Upper lobe of left lung (tissue), 6 donors: ENCODE measurements around the gene LBR. TPM values are rescaled to one million over a fixed set of nuclear protein-coding genes. Genes with fewer than 3 reads are reported as not detected.

Source experiments
- ATAC-seq, 2 donors: fragments of 200-7000 bp; cut with Tn5 transposase; one replicate each; pipeline ENCODE4 v1.9.1; 2022; ENCODE audit warnings: mild to moderate bottlenecking in 2 of 2, moderate library complexity in 2 of 2; ENCODE audit not compliant: low FRiP score in 2 of 2
- DNase-seq, 2 donors: peaks; one replicate each; pipeline ENCODE4 v3.0.0-alpha.2; 2019 to 2020
- H3K27ac ChIP-seq, 4 donors: fragments of 200-600 bp; sonication (generic); one replicate each; pipeline ENCODE4 v1.5.1; 2016 to 2019
- H3K27me3 ChIP-seq, 4 donors: fragments of 200-600 bp; sonication (generic); one replicate each; pipeline ENCODE4 v1.5.1; 2017 to 2019
- H3K36me3 ChIP-seq, 4 donors: fragments of 200-600 bp; sonication (generic); one replicate each; pipeline ENCODE4 v1.5.1; 2016 to 2019
- H3K4me1 ChIP-seq, 4 donors: fragments of 200-600 bp; sonication (generic); one replicate each; pipeline ENCODE4 v1.5.1; 2018 to 2019
- H3K4me3 ChIP-seq, 4 donors: fragments of 200-600 bp; sonication (generic); one replicate each; pipeline ENCODE4 v1.5.1; 2017 to 2019; ENCODE audit warnings: mild to moderate bottlenecking in 2 of 4, moderate library complexity in 1 of 4
- H3K9me3 ChIP-seq, 4 donors: fragments of 200-600 bp; sonication (generic); one replicate each; pipeline ENCODE4 v1.5.1; 2018 to 2019
- EP300 ChIP-seq, 4 donors: sonication (generic); formaldehyde crosslinking; IDR thresholded peaks; one replicate each; pipeline ENCODE4 v1.5.1; 2017; ENCODE audit warnings: antibody characterized with exemption in 4 of 4, control low read depth in 2 of 4
- POLR2A ChIP-seq, 4 donors: fragments of 450-650 bp; IDR thresholded peaks; one replicate each; pipeline ENCODE4 v1.5.1; 2016 to 2017; ENCODE audit warnings: antibody characterized with exemption in 4 of 4, mild to moderate bottlenecking in 2 of 4
- POLR2AphosphoS5 ChIP-seq, 2 donors: sonication (generic); formaldehyde crosslinking; IDR thresholded peaks; one replicate each; pipeline ENCODE4 v1.5.1; 2017; ENCODE audit warnings: antibody characterized with exemption in 2 of 2
- WGBS, 2 donors: methylation state at CpG; one replicate each; pipeline ENCODE4 v1.1.5; 2017 to 2018; 5-methylcytosine and 5-hydroxymethylcytosine counted together
- total RNA-seq, 6 donors: library from RNA; depleted of rRNA in 4 of 6; stranded (reverse); fragments of >200 nt in 4 of 6; gene quantifications; one replicate each; pipeline versions ENCODE4 v1.1.0 to v1.2.1, GENCODE V29; 2016 to 2021
- TF ChIP-seq, protein P1 (sequence below), 6 experiments: fragments of 450-650 bp in 4 of 6; fragments of 200-600 bp in 2 of 6; sonication (generic) in 2 of 6; IDR thresholded peaks; one replicate each; pipeline ENCODE4 v1.5.1; 2016 to 2019; ENCODE audit warnings: antibody characterized with exemption in 6 of 6
- donor health status: DM: no; HTN: no; CAD: no; lungs with moderate emphysema.
- donor health status: DM: no; HTN: yes; CAD: no; lungs with severe emphysema.

LBR gene
- total RNA-seq, 6 donors from 2014 or later: 32.8 to 50.3 (median 40.1) TPM

DNA sequence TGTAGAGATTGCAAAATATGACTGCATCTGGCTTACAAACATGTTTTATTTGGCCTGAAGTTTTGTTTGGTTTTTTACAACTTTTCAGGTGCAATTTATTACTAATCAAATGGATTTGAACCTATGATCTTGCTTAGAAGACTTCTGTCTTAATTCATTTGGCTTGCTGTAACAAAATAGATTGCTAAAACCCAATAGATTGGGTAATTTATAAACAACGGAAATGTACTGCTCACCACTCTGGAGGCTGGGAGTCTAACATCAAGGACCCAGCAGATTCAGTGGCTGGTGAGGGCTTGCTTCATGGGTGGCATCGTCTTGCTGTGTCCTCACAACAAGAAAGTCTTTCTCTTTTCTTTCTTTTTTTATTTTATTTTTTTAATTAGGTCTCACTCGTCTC is 72.9 kb downstream of the LBR start:
- DNase-seq (no peak), ATAC-seq (no peak)
- 69 to 77% methylated on average over 3 of the region's 3 CpGs for WGBS, 2 donors
- Histone ChIP-seq H3K9me3 (no peaks in the 10 kb centered on the region), H3K27ac (no peak overlapping the region), H3K36me3 (no peaks in the 10 kb centered on the region), H3K27me3 (no peaks in the 10 kb centered on the region), H3K4me3 (no peak overlapping the region), H3K4me1 (no peaks in the 10 kb centered on the region)
- TF ChIP-seq POLR2AphosphoS5 (IDR thresholded peaks at IDR 0.05): no peak
- TF ChIP-seq EP300 (IDR thresholded peaks at IDR 0.05): no peak
- TF ChIP-seq, protein P1, sequence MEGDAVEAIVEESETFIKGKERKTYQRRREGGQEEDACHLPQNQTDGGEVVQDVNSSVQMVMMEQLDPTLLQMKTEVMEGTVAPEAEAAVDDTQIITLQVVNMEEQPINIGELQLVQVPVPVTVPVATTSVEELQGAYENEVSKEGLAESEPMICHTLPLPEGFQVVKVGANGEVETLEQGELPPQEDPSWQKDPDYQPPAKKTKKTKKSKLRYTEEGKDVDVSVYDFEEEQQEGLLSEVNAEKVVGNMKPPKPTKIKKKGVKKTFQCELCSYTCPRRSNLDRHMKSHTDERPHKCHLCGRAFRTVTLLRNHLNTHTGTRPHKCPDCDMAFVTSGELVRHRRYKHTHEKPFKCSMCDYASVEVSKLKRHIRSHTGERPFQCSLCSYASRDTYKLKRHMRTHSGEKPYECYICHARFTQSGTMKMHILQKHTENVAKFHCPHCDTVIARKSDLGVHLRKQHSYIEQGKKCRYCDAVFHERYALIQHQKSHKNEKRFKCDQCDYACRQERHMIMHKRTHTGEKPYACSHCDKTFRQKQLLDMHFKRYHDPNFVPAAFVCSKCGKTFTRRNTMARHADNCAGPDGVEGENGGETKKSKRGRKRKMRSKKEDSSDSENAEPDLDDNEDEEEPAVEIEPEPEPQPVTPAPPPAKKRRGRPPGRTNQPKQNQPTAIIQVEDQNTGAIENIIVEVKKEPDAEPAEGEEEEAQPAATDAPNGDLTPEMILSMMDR (IDR thresholded peaks at IDR 0.05): no peak
- no peak for TF ChIP-seq POLR2A (IDR thresholded peaks at IDR 0.05)

Other genes starting within 250 kb of the LBR start
- 10 to 100 TPM; 10.5 to 70.3 (median 33.8) TPM for gene ENAH, start 225.1 kb upstream of the LBR start, total RNA-seq